Ectodermal cell (in vitro differentiated cells): Measurements from ENCODE around the gene DSCAM.

Experiments used
- H3K27ac ChIP-seq: 2 replicates; pipeline ENCODE4 v1.7.0; 2013; ENCODE audit warnings: mild to moderate bottlenecking, low read depth, low read length; ENCODE audit not compliant: insufficient read depth, poor library complexity, severe bottlenecking
- H3K27me3 ChIP-seq: 2 replicates; pipeline ENCODE4 v1.7.0; 2013; ENCODE audit warnings: mild to moderate bottlenecking, low read length; ENCODE audit not compliant: insufficient read depth, control insufficient read depth, poor library complexity, severe bottlenecking
- H3K36me3 ChIP-seq: one replicate; pipeline ENCODE4 v1.7.0; 2013; ENCODE audit warnings: low read length; ENCODE audit not compliant: control insufficient read depth, insufficient read depth
- H3K4me1 ChIP-seq: one replicate; pipeline ENCODE4 v1.7.0; 2013; ENCODE audit warnings: low read length; ENCODE audit not compliant: control insufficient read depth, insufficient read depth
- H3K4me3 ChIP-seq: 2 replicates; pipeline ENCODE4 v1.7.0; 2013; ENCODE audit warnings: low read depth, low read length, control low read depth; ENCODE audit not compliant: insufficient read depth
- H3K9me3 ChIP-seq: 2 replicates; pipeline ENCODE4 v1.7.0; 2013; ENCODE audit warnings: mild to moderate bottlenecking, low read length, moderate library complexity; ENCODE audit not compliant: control insufficient read depth
- WGBS, 2 experiments: methylation state at CpG; one replicate each; pipeline ENCODE4 v1.1.7; 2013; ENCODE audit warnings: missing lambda C conversion rate in 2 of 2; 5-methylcytosine and 5-hydroxymethylcytosine counted together

The DSCAM gene

DNA sequence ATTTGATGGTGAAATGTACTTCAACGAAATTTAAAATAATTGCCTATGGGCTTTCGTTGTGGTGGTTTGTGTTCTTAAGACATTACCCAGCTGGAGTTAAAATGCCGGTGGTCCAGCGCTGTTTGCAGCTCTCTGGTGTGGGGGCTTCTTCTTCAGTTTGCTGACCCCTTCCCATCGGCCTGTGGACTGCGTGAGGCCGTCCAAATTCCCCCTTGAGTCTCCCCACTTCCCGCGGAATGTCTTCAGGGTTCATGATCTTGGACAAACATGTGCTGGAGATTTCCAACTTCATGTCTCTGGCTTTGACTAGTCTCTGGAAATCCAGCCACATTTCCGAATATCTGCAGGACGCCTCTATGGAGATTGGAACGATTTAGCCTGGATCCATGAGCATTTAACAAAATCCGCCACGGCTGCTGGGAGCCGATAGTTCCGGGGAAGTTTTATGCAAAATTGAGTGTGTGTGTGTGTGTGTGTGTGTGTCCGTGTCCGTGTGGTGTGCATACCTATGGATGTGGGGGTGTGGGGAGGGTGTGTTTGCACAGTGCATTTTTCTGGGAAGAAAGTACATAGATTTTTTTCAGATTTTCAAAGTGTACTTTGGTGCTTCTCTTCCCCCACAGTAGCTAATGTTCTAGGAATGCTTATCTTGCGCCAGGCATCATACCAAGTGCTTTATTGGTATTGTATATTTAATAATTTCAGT, 862.5 kb downstream of the DSCAM start:
- Histone ChIP-seq H3K36me3 (no peaks in the 10 kb centered on the region), H3K27me3 (no peaks in the 10 kb centered on the region), H3K9me3 (no peaks in the 10 kb centered on the region), H3K4me3 (no peak overlapping the region), H3K4me1 (no peaks in the 10 kb centered on the region), H3K27ac (no peak overlapping the region)
- 90 to 91% methylated on average over 18 to 19 of the region's 19 CpGs for WGBS, 2 experiments

DNA sequence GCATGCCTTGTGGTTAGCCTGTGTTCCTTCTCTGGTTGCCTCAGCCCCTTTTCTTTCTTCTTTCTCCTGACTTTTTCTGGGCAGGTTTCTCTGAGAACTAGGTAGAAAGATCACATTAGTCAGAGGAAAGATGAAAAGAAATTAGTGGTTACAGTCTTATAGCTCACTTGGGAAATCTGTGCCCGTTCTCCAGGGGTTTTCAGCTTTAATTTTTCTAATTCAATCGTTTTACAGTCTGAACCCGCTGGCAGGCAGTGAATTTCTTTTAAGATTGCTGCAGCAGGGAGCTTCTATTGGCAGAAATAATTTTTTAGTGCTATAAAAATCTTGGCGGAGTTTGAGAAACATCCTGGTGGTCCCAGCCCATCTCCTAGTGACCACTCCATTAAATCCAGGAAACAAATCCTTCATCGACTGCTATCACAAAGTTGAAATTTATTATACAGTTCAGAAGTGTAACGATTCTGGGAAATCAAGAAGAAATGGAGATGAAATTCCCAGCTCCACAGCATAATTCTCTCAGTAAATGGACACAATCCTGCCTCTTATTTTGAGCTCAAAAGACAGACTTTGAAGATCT, 866.6 kb downstream of the DSCAM start:
- H3K9me3 ChIP-seq: no peaks in the 10 kb centered on the region
- no peaks in the 10 kb centered on the region for H3K36me3 ChIP-seq
- no peaks in the 10 kb centered on the region for H3K27me3 ChIP-seq
- WGBS, 2 experiments: 92 to 93% methylated on average over 4 to 6 of the region's 6 CpGs
- H3K4me1 ChIP-seq: no peaks in the 10 kb centered on the region
- H3K27ac ChIP-seq: no peak overlapping the region
- no peak overlapping the region for H3K4me3 ChIP-seq

DNA sequence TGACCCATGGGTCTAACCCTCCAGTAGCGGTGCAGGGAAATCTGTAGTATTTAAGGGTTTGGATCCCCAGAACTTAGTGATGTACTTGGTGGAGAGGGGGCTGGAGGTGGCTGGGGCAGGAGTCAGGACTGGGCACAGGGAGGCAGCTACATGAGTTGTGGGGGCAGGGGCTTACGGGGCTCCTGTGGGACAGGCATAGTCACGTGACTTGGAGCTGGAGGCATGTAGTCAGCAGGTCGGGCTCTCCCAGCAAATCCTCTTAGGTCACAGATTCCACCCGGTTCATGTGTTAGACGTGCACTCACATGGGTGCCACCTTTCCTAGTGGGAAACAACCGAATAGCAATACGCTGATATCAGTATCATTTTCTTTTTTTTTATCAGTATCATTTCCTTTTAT, 867.6 kb downstream of the DSCAM start:
- Histone ChIP-seq H3K27ac (no peak overlapping the region), H3K4me3 (no peak overlapping the region), H3K4me1 (no peaks in the 10 kb centered on the region), H3K9me3 (no peaks in the 10 kb centered on the region), H3K27me3 (no peaks in the 10 kb centered on the region), H3K36me3 (no peaks in the 10 kb centered on the region)
- 92 to 96% methylated on average over 8 of the region's 8 CpGs for WGBS, 2 experiments

DNA sequence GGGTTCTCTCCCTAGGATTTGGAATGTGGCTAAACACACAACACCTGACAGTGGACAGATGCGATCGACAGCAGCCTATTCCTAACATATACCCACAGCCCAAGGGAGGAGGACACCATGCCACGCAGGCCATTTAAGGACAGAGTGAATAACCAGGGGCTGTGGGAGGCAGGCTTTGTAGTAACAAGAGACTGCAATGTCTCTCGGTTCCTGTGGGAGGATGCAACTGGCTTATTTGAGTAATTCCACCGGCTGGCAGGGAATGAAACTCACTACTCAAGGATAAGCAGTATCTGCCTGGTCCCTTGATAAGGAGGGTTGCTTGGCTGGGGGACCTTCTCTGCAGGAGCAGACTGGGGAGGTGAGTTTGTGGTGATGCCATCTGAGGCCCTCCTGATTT, 870.2 kb downstream of the DSCAM start:
- H3K4me3 ChIP-seq: no peak overlapping the region
- 87 to 93% methylated on average over 5 of the region's 5 CpGs for WGBS, 2 experiments
- no peaks in the 10 kb centered on the region for H3K9me3 ChIP-seq
- no peaks in the 10 kb centered on the region for H3K27me3 ChIP-seq
- no peak overlapping the region for H3K27ac ChIP-seq
- H3K4me1 ChIP-seq: peaks cover 3% of the 10 kb centered on the region
- no peaks in the 10 kb centered on the region for H3K36me3 ChIP-seq

DNA sequence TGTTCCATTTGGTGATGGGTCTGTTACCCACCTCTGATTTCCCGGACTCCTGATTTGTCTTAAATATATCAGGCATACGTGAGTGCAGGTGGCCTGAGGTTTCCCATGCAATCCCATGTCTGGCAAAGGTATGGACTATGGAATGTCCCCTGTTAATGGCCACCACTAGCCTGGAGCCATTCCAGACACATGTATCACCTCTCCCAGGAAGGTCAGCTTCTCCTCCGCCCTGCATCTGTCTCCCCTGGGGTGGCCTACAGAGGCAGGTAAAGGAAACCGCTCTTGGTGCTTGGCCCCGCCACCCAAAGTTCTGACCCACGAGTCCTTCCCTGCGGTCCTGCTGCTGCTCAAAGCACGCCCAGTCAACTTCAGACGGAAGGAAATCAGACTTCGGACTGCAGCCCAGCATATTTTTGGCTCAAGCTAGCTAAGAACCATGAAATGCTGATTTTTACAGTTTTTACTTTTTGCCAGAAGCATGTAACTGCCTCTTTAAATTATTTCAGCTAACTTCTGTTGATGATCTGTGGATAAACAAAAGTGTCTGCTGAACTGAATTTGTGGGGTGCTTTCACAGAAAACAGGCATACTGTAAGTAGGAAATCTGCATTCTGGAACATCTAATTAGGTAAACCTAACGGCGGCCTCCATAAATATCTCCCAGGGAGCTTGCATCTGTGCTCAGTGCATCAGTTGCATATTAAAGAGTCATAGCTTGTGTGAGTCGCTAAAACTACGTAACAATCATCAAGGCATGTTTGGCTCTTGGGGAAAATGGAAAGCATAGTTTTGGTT, 873.8 kb downstream of the DSCAM start:
- Histone ChIP-seq H3K36me3 (no peaks in the 10 kb centered on the region), H3K4me3 (no peak overlapping the region), H3K27me3 (no peaks in the 10 kb centered on the region), H3K27ac (no peak overlapping the region), H3K4me1 (peaks cover 3% of the 10 kb centered on the region), H3K9me3 (no peaks in the 10 kb centered on the region)
- 91 to 92% methylated on average over 14 of the region's 14 CpGs for WGBS, 2 experiments

DNA sequence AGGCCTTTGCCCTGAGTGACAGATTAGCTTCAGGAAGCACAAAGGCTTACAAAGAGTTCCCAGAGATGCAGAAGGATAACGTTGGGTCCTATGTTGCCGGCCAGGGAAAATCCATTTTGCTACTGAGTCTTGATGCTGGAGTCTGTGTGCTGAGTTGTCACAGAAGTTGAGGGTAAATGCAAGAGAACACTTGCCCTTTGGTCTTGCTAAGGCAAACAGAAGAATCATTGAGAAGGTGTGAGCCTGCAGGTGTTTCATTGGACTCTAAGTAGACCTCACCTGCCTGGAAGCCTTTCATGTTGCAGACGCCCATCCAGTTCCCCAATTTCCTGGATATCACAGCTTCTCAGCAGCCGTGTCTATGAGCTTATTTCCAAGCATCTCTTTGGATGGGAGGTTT, 874.5 kb downstream of the DSCAM start:
- H3K27ac ChIP-seq: no peak overlapping the region
- no peaks in the 10 kb centered on the region for H3K9me3 ChIP-seq
- no peaks in the 10 kb centered on the region for H3K36me3 ChIP-seq
- 80 to 88% methylated on average over 4 of the region's 4 CpGs for WGBS, 2 experiments
- H3K27me3 ChIP-seq: no peaks in the 10 kb centered on the region
- no peak overlapping the region for H3K4me3 ChIP-seq
- H3K4me1 ChIP-seq: peaks cover 3% of the 10 kb centered on the region

DNA sequence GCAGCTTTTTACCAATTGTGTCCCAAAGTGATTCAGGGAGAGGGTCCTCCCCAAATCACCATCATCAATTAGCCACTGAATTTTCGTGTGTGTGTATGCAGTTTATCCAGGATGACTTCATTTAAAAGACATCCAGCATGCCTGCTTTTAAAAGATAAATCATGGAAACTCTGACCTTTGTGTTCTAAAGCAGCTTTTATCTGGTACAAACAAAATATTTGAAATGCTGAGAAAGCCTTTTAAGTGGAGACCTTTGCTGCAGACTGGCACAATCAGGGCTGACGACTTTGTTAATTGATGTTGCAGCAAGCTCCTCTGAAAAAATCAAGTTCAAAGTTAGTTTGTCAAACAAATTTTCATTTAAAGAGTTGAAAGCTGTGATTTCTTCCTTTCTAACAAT, 875.0 kb downstream of the DSCAM start:
- Histone ChIP-seq H3K27me3 (no peaks in the 10 kb centered on the region), H3K4me3 (no peak overlapping the region), H3K9me3 (no peaks in the 10 kb centered on the region), H3K36me3 (no peaks in the 10 kb centered on the region), H3K4me1 (peaks cover 3% of the 10 kb centered on the region), H3K27ac (no peak overlapping the region)
- WGBS, 2 experiments: 71 to 95% methylated on average over 2 of the region's 2 CpGs

DNA sequence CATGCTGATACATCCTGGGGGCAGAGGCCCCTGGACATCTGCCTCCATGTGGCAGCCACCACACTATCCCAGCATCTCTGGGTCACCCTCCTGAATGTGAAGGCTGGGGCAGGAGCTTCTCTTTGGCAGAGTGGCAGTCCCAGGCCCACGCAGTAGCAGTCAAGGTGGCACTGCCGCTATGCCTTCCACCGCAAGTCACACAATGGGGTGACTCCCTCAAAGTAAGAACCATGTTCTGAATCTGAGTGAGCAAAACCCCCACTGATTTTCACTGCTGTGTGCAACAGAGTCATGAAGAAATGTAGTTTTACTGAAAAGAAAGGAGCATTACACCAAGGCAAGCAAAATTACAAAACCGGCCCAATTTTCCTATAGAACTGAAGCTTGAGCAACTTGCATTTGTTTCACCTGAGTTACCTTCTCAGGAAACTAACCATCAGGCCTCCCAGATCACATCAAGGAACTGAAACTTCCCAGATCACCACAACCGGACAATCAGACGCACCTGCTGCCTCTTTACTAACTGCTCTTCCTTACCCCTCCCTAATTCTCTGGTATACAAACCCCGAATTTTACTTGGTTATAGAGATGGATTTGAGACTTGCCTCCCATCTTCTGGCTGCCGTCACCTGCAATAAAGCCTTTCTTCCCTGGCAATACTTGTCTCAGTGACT, 877.1 kb downstream of the DSCAM start:
- no peaks in the 10 kb centered on the region for H3K36me3 ChIP-seq
- peaks cover 3% of the 10 kb centered on the region for H3K4me1 ChIP-seq
- 92 to 95% methylated on average over 8 of the region's 8 CpGs for WGBS, 2 experiments
- no peak overlapping the region for H3K4me3 ChIP-seq
- no peaks in the 10 kb centered on the region for H3K27me3 ChIP-seq
- H3K9me3 ChIP-seq: no peaks in the 10 kb centered on the region
- no peak overlapping the region for H3K27ac ChIP-seq

DNA sequence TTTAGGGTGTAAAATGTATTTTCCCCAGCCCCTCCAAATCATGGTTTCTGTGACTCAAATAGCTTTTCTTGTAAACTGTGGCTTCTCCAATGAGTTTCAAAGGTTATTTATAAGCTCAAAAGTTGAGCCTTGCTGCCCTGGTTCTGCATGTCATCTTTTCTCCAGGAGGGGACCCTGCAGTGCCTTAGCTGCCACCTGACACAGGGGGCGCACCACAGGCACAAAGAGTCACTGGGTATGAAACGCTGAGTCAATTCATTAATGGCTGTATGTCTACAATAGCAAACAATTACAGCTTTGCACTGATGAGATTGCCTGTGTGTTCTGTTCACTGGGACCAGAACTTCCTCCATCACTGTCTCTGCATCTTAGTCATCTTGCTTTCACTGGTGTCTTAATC, 878.9 kb downstream of the DSCAM start:
- Histone ChIP-seq H3K27me3 (no peaks in the 10 kb centered on the region), H3K9me3 (no peaks in the 10 kb centered on the region), H3K36me3 (no peaks in the 10 kb centered on the region), H3K4me1 (peaks cover 3% of the 10 kb centered on the region), H3K4me3 (no peak overlapping the region), H3K27ac (no peak overlapping the region)
- 90 to 91% methylated on average over 2 of the region's 2 CpGs for WGBS, 2 experiments

DNA sequence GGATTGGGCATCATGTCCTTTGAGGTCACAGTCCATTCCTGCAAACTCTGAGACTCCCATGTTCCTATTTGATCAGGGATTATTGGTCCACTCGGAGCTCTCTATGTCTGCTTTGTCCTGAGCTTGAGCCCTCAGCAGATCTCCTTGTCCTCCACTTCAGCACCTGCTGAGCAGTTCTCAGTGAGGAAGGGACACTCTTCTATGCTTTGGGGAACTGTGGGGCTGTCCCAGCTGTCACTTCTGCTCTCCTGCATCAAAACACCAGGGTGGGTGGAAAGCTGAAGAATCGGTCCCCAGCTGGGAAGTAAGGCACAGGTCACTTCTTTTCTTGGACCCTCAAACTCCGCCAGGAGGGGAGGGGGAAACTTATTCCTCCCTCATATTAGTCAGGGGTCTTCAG, 880.2 kb downstream of the DSCAM start:
- WGBS, 2 experiments: 83 to 96% methylated on average over 3 of the region's 3 CpGs
- H3K36me3 ChIP-seq: no peaks in the 10 kb centered on the region

More for the DNA sequence above, 880.2 kb downstream of the DSCAM start:
- Histone ChIP-seq H3K9me3 (no peaks in the 10 kb centered on the region), H3K27ac (no peak overlapping the region), H3K4me3 (no peak overlapping the region), H3K4me1 (no peaks in the 10 kb centered on the region), H3K27me3 (no peaks in the 10 kb centered on the region)
